HEK293 (cell line): ENCODE measurements around the gene MINPP1.
"Not testable (repeated sequence)": the region's sequence is repeated elsewhere in the genome, so short reads cannot be mapped to it uniquely, and the experiment has no call there.

Experiments
- ZFP37 ChIP-seq: fragments of 450-650 bp; formaldehyde crosslinking; IDR thresholded peaks from 2 replicates; pipeline ENCODE4 v1.5.1; 2016; ENCODE audit warnings: missing biosample characterization, missing genetic modification characterization
- ZNF184 ChIP-seq: fragments of 450-650 bp; IDR thresholded peaks from 2 replicates; pipeline ENCODE4 v1.5.1; 2018; ENCODE audit warnings: missing biosample characterization, mild to moderate bottlenecking, missing genetic modification characterization
- ZNF292 ChIP-seq: fragments of 450-650 bp; formaldehyde crosslinking; IDR thresholded peaks from 2 replicates; pipeline ENCODE4 v1.5.1; 2016; ENCODE audit warnings: low read depth, missing biosample characterization, missing genetic modification characterization, borderline replicate concordance
- ZNF521 ChIP-seq: fragments of 450-650 bp; formaldehyde crosslinking; IDR thresholded peaks from 2 replicates; pipeline ENCODE4 v1.5.1; 2017; ENCODE audit warnings: missing biosample characterization, mild to moderate bottlenecking, missing genetic modification characterization
- ZNF585B ChIP-seq: fragments of 450-650 bp; formaldehyde crosslinking; IDR thresholded peaks from 2 replicates; pipeline ENCODE4 v1.5.1; 2016; ENCODE audit warnings: missing biosample characterization, missing genetic modification characterization
- TF ChIP-seq, protein P1 (sequence below): fragments of 450-650 bp; formaldehyde crosslinking; IDR thresholded peaks from 2 replicates; pipeline ENCODE4 v1.5.1; 2016; ENCODE audit warnings: missing biosample characterization, missing genetic modification characterization

DNA sequence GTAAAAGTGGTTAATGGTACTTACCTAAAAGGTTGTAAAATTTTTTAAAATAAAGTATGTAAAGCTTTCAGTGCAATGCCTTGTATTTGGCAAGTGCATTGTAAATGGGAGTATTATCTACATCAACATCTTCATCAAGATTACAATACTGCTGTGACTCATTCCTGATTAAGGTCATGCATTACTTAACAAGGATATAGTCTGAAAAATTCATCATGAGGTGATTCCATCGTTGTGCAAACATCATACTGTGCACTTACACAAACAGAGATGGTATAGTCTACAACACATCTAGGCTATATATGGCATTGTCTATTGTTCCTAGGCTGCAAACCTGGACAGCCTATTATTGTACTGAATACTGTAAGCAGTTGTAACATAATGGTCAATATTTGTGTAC lies 16.0 kb upstream of the MINPP1 start:
- TF ChIP-seq ZNF585B (tag by site-specific recombination); ZNF521 (tag by site-specific recombination); ZNF184; ZNF292; ZFP37 (tag by site-specific recombination): not testable (repeated sequence)
- TF ChIP-seq, protein P1, sequence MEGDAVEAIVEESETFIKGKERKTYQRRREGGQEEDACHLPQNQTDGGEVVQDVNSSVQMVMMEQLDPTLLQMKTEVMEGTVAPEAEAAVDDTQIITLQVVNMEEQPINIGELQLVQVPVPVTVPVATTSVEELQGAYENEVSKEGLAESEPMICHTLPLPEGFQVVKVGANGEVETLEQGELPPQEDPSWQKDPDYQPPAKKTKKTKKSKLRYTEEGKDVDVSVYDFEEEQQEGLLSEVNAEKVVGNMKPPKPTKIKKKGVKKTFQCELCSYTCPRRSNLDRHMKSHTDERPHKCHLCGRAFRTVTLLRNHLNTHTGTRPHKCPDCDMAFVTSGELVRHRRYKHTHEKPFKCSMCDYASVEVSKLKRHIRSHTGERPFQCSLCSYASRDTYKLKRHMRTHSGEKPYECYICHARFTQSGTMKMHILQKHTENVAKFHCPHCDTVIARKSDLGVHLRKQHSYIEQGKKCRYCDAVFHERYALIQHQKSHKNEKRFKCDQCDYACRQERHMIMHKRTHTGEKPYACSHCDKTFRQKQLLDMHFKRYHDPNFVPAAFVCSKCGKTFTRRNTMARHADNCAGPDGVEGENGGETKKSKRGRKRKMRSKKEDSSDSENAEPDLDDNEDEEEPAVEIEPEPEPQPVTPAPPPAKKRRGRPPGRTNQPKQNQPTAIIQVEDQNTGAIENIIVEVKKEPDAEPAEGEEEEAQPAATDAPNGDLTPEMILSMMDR (tag by site-specific recombination): not testable (repeated sequence)
